Naive thymus-derived CD8-positive, alpha-beta T cell (primary cell): ENCODE measurements around the gene UBAP2. TPM values are rescaled to one million over a fixed set of nuclear protein-coding genes. Genes with fewer than 3 reads are reported as not detected.

Experiments used
- ATAC-seq, 2 donors: fragments of 150-1000 bp; cut with Tn5 transposase in 1 of 2; sonication (Bioruptor Pico), chemical (Tn5 transposase) in 1 of 2; 1 replicate in 1 of 2; 2 replicates in 1 of 2; pipeline ENCODE4 v1.10.0; 2021; ENCODE audit warnings: mild to moderate bottlenecking in 2 of 2, moderate library complexity in 2 of 2
- POLR2A ChIA-PET: fragments of 350-600 bp; sonication (Branson Sonifier 250); formaldehyde crosslinking; loops from one replicate; lab custom pipeline; 2021; ENCODE audit warnings: antibody characterized with exemption; lab: Charles Lee
- DNase-seq, 10 donors: peaks; one replicate each; pipeline versions ENCODE4 v3.0.0 to v3.0.0-alpha.2; 2020 to 2022
- H3K27ac Mint-ChIP-seq, 10 donors: one replicate each; pipeline ENCODE4 v1.8.0; 2020 to 2022; ENCODE audit warnings: mild to moderate bottlenecking in 10 of 10, mixed read lengths in 10 of 10, moderate library complexity in 4 of 10, inconsistent platforms in 1 of 10
- H3K27me3 Mint-ChIP-seq, 5 donors: one replicate each; pipeline ENCODE4 v1.8.0; 2021 to 2022; ENCODE audit warnings: mixed read lengths in 5 of 5
- H3K36me3 Mint-ChIP-seq, 3 donors: one replicate each; pipeline ENCODE4 v1.8.0; 2020 to 2022; ENCODE audit warnings: mixed read lengths in 3 of 3, mild to moderate bottlenecking in 2 of 3, inconsistent platforms in 1 of 3
- H3K4me1 Mint-ChIP-seq, 4 donors: one replicate each; pipeline ENCODE4 v1.8.0; 2021 to 2022; ENCODE audit warnings: mixed read lengths in 4 of 4
- H3K4me3 Mint-ChIP-seq, 10 donors: one replicate each; pipeline ENCODE4 v1.8.0; 2020 to 2022; ENCODE audit warnings: mild to moderate bottlenecking in 10 of 10, mixed read lengths in 10 of 10, moderate library complexity in 6 of 10, inconsistent platforms in 1 of 10
- H3K9me3 Mint-ChIP-seq, 9 donors: one replicate each; pipeline ENCODE4 v1.8.0; 2020 to 2022; ENCODE audit warnings: mixed read lengths in 9 of 9, mild to moderate bottlenecking in 3 of 9, inconsistent platforms in 1 of 9, moderate library complexity in 1 of 9
- polyA plus RNA-seq, 3 donors: library from polyadenylated mRNA; unstranded; fragments of 300-500 nt; fragmentation: Illumina TruSeq; gene quantifications; one replicate each; pipeline ENCODE4 v1.2.3, GENCODE V29; 2021
- total RNA-seq, 8 experiments: library from RNA in 2 of 8; stranded (reverse) in 2 of 8; gene quantifications; one replicate each; pipeline ENCODE4 v1.2.3 and lab custom pipeline; 2021 to 2026

The UBAP2 gene
- total and polyA plus RNA-seq, 5 experiments from 2014 or later = 7.1 to 39.5 (median 16.7) TPM

- DNase-seq (peak in 1 of 10 donors; percentile 9), ATAC-seq (no peak)
- Mint-ChIP-seq H3K4me3 (no peak overlapping the region), H3K9me3 (no peaks in the 10 kb centered on the region), H3K27ac (peak overlapping the region in 7 of 10 donors; percentile 20 to 82 (median 43)), H3K27me3 (no peaks in the 10 kb centered on the region), H3K4me1 (no peaks in the 10 kb centered on the region), H3K36me3 (peaks cover 0 to 71% (median 9%) of the 10 kb centered on the region in 3 donors)
- POLR2A ChIA-PET = no interaction called here
Measured at GRCh38 chr9:33924978-33925797, 123.5 kb downstream of the UBAP2 start.

- no peak for DNase-seq
- Mint-ChIP-seq H3K4me1 (no peaks in the 10 kb centered on the region), H3K27ac (peak overlapping the region in 7 of 10 donors; percentile 25 to 78 (median 47)), H3K9me3 (no peaks in the 10 kb centered on the region), H3K36me3 (peaks cover 0 to 76% (median 9%) of the 10 kb centered on the region in 3 donors), H3K27me3 (no peaks in the 10 kb centered on the region), H3K4me3 (no peak overlapping the region)
- ATAC-seq = no peak
- POLR2A ChIA-PET = interaction anchor here (0.6 kb wide), 1 partner anchor 847 kb away, joined by 5 read pairs; no protein-coding TSS in a partner anchor
Measured at GRCh38 chr9:33923998-33924701, 124.5 kb downstream of the UBAP2 start.

DNA sequence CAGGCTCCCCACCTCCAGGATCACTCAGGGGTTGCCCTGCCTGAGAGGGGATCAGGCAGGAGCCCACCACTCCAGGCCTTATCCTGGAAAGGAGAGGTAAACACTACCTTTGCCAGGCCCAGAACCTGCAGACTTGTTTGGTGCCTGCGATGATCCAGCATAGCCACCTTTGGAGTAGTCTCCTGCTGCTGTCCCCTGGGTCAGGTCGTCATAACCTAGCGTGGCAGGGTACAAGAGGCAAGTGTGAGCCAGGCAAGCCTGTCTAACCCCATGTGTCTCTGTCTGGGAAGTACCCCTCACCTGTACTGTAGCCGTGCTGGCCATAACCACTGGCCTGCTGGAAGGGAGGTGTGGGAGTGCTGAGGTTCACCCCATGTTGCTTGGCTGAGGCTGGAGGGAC is 125.6 kb downstream of the UBAP2 start:
- Mint-ChIP-seq H3K36me3 (peaks cover 0 to 77% (median 9%) of the 10 kb centered on the region in 3 donors), H3K4me1 (no peaks in the 10 kb centered on the region), H3K27me3 (no peaks in the 10 kb centered on the region), H3K4me3 (no peak overlapping the region), H3K9me3 (no peaks in the 10 kb centered on the region), H3K27ac (peak overlapping the region in 2 of 10 donors; percentile 69 to 77)
- ATAC-seq (no peak), DNase-seq (no peak)
- POLR2A ChIA-PET = interaction anchor here (0.6 kb wide), 1 partner anchor 261 kb away, joined by 4 read pairs; no protein-coding TSS in a partner anchor

DNA sequence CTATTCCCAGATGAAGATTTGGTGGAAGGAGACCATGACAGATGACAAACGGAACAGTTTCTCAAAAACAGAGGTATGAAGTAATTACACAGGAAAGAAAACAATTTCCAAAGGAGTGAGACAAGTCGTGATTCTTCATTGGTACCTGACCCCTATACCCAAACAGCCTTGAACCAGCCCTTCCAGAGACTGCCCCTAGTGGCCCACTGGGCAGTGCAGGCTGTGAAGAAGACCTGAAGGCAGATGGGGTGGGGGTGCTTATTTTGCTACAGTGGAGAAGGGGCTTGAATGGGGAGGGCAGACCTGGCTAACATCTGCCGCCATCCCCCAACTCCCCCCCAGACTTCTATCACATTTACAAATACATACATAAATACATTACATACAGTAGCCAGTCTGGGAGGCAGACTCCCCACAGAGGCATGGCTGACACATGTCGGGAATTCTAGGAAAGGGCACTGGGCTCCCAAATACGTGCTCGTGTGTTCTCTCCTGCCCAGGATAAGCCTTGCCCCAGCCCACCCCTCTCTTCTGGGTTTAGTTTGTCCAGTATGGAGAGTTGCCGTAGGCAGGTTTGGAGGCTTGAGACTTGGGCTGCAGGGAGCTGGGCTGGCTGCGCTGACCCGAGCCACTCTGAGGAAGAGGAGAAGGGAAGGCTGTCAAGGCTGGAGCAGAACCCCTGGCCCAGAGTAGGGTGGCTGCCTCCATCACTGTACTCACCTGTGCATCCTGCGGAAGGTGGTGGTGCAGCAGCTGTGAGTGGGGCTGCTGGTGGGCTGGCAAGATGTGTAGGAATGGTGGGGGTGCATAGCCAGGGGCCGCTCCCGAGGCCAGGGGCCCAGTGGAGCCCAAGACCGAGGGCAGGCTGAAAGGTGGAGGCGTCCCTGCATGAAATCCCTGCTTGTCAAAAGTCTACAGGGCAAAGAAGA is 126.5 kb downstream of the UBAP2 start:
- Mint-ChIP-seq H3K27me3 (no peaks in the 10 kb centered on the region), H3K27ac (peak overlapping the region in 5 of 10 donors; percentile 1 to 76 (median 13)), H3K4me1 (no peaks in the 10 kb centered on the region), H3K4me3 (no peak overlapping the region), H3K36me3 (peaks cover 0 to 77% (median 4%) of the 10 kb centered on the region in 3 donors), H3K9me3 (no peaks in the 10 kb centered on the region)
- ATAC-seq = peak; percentile 51 to 55
- DNase-seq = peak in 3 of 10 donors; percentile 12 to 23 (median 23)
- POLR2A ChIA-PET = interaction anchor here (0.6 kb wide), 1 partner anchor 415 kb away, joined by 4 read pairs; no protein-coding TSS in a partner anchor

DNA sequence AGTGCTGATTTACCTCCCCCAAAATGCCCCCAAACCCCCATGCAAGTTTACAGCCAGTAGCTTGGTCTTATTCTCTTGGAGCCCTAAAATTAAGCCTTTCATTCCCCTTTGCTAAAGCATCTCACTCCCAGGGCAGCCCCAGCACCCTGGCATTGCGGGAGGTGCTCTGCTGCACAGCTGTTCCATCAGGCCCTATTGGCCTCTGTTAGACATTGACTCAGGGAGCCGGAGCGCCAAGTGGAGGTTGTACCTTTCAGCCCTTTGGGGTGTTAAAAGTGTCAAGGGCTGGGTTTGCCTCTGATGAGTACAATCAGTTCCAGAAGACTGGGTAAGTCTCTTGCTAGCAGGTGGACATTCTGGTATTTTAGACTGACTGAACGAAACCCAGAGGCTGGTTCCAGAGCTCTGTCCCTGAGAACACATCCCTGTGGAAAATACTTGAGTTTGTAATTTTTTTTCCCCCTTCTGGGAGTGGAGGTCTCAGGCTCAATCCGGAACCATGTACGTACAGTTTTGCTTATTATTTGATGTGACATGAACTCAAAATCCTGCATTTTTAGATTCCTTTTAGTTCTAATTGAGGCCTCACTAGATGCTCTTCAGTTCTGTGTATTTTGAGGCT is 129.3 kb downstream of the UBAP2 start:
- ATAC-seq = no peak
- Mint-ChIP-seq H3K9me3 (no peaks in the 10 kb centered on the region), H3K27ac (peak overlapping the region; percentile 6 to 79 (median 58)), H3K27me3 (no peaks in the 10 kb centered on the region), H3K4me1 (peaks cover 0 to 2% (median 0%) of the 10 kb centered on the region in 4 donors), H3K36me3 (peaks cover 0 to 80% (median 5%) of the 10 kb centered on the region in 3 donors), H3K4me3 (no peak overlapping the region)
- POLR2A ChIA-PET = no interaction called here
- no peak for DNase-seq

DNA sequence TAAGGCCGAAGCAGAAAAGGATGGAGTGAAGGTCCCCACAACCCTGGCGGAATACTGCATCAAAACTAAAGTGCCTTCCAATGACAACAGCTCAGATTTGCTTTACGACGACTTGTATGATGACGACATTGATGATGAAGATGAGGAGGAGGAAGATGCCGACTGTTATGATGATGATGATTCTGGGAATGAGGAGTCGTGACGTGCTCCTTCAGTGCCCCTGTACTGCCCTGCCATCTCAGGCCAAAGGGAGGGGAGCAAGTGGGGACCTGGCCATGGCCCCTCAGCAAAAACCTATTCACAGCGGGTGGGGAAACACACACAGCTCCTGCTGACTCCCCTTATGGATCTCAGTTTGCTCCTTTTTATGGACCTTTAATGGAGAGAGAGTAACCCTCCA is 131.7 kb downstream of the UBAP2 start:
- Mint-ChIP-seq H3K4me1 (peaks cover 0 to 2% (median 0%) of the 10 kb centered on the region in 4 donors), H3K27me3 (no peaks in the 10 kb centered on the region), H3K27ac (peak overlapping the region in 2 of 10 donors; percentile 27 to 32), H3K36me3 (peaks cover 0 to 89% (median 5%) of the 10 kb centered on the region in 3 donors), H3K4me3 (peak overlapping the region in 1 of 10 donors; percentile 43), H3K9me3 (no peaks in the 10 kb centered on the region)
- POLR2A ChIA-PET = no interaction called here
- ATAC-seq (no peak), DNase-seq (no peak)

- Mint-ChIP-seq H3K9me3 (no peaks in the 10 kb centered on the region), H3K4me1 (peaks cover 0 to 2% (median 0%) of the 10 kb centered on the region in 4 donors), H3K27ac (peak overlapping the region in 8 of 10 donors; percentile 13 to 86 (median 61)), H3K4me3 (no peak overlapping the region), H3K27me3 (no peaks in the 10 kb centered on the region), H3K36me3 (peaks cover 0 to 76% (median 4%) of the 10 kb centered on the region in 3 donors)
- ATAC-seq (no peak), DNase-seq (no peak)
- POLR2A ChIA-PET = no interaction called here
Measured at GRCh38 chr9:33914887-33915628, 133.6 kb downstream of the UBAP2 start.

- Mint-ChIP-seq H3K9me3 (no peaks in the 10 kb centered on the region), H3K36me3 (peaks cover 0 to 62% (median 4%) of the 10 kb centered on the region in 3 donors), H3K27me3 (no peaks in the 10 kb centered on the region), H3K4me3 (no peak overlapping the region), H3K4me1 (peaks cover 0 to 2% (median 0%) of the 10 kb centered on the region in 4 donors), H3K27ac (peak overlapping the region in 3 of 10 donors; percentile 11 to 35 (median 14))
- DNase-seq (no peak), ATAC-seq (no peak)
- POLR2A ChIA-PET = no interaction called here
Measured at GRCh38 chr9:33913541-33913940, 135.1 kb downstream of the UBAP2 start.

- POLR2A ChIA-PET = no interaction called here
- Mint-ChIP-seq H3K27me3 (no peaks in the 10 kb centered on the region), H3K4me1 (peaks cover 8 to 32% (median 20%) of the 10 kb centered on the region in 4 donors), H3K4me3 (no peak overlapping the region), H3K9me3 (no peaks in the 10 kb centered on the region), H3K27ac (peak overlapping the region in 2 of 10 donors; percentile 3 to 29), H3K36me3 (peaks cover 0 to 38% (median 0%) of the 10 kb centered on the region in 3 donors)
- ATAC-seq (no peak), DNase-seq (no peak)
Measured at GRCh38 chr9:33908749-33909148, 139.9 kb downstream of the UBAP2 start.

GRCh38 chr9:33908114-33908513 is 140.6 kb downstream of the UBAP2 start:
- DNase-seq = no peak
- H3K9me3 Mint-ChIP-seq = no peaks in the 10 kb centered on the region
- POLR2A ChIA-PET = no interaction called here
- peaks cover 0 to 38% (median 0%) of the 10 kb centered on the region in 3 donors for H3K36me3 Mint-ChIP-seq
- peak overlapping the region in 3 of 10 donors; percentile 3 to 44 (median 9) for H3K27ac Mint-ChIP-seq
- peaks cover 8 to 36% (median 21%) of the 10 kb centered on the region in 4 donors for H3K4me1 Mint-ChIP-seq
- no peak overlapping the region for H3K4me3 Mint-ChIP-seq
- ATAC-seq = no peak
- no peaks in the 10 kb centered on the region for H3K27me3 Mint-ChIP-seq

- H3K4me1 Mint-ChIP-seq = peaks cover 8 to 36% (median 21%) of the 10 kb centered on the region in 4 donors
- DNase-seq = no peak
- no peak overlapping the region for H3K4me3 Mint-ChIP-seq
- no peaks in the 10 kb centered on the region for H3K27me3 Mint-ChIP-seq
- no peak for ATAC-seq
- POLR2A ChIA-PET = no interaction called here
- peaks cover 0 to 34% (median 0%) of the 10 kb centered on the region in 3 donors for H3K36me3 Mint-ChIP-seq
- H3K27ac Mint-ChIP-seq = peak overlapping the region in 8 of 10 donors; percentile 4 to 78 (median 26)
- no peaks in the 10 kb centered on the region for H3K9me3 Mint-ChIP-seq
Measured at GRCh38 chr9:33907347-33907746, 141.3 kb downstream of the UBAP2 start.
